A549 (cell line): ENCODE measurements around the gene GULP1. TPM values are rescaled to one million over a fixed set of nuclear protein-coding genes. Genes with fewer than 3 reads are reported as not detected.

ENCODE experiments used
- ATAC-seq, 2 experiments: fragments of 200-7000 bp in 1 of 2; fragments of >200 bp in 1 of 2; cut with Nextera tagmentation in 1 of 2; cut with Tn5 transposase in 1 of 2; 3 replicates each; pipeline versions ENCODE4 v1.8.0 to v1.9.1; 2018 to 2020; ENCODE audit warnings: mild to moderate bottlenecking in 1 of 2, moderate library complexity in 1 of 2
- CTCF ChIA-PET: fragments of 300-600 bp; sonication (Branson Sonifier 250); formaldehyde crosslinking; extraction: SDS; loops from one replicate; lab custom pipeline; 2021; ENCODE audit warnings: antibody characterized with exemption, inconsistent platforms; lab: Yijun Ruan, JAX
- POLR2A ChIA-PET: fragments of 350-600 bp; formaldehyde crosslinking; extraction: SDS; loops from one replicate; lab custom pipeline; 2021; ENCODE audit warnings: antibody characterized with exemption, inconsistent platforms; lab: Yijun Ruan, JAX
- DNase-seq, 2 experiments: peaks; one replicate each; pipeline versions ENCODE4 v3.0.0 to v3.0.0-alpha.2; 2011 to 2016; ENCODE audit warnings: low read depth in 1 of 2, low spot score in 1 of 2
- FAIRE-seq: peaks from 2 replicates; lab custom pipeline; 2011; peaks lifted over from hg19 to GRCh38; lab: Jason Lieb, UNC
- H3K27ac ChIP-seq, 2 experiments: fragments of >200 bp; sonication (Bioruptor Twin); formaldehyde crosslinking; 3 replicates each; pipeline ENCODE4 v1.5.1; 2016 to 2017
- H3K4me1 ChIP-seq: fragments of >200 bp; sonication (Bioruptor Twin); formaldehyde crosslinking; 3 replicates; pipeline ENCODE4 v1.6.1; 2016
- H3K4me2 ChIP-seq: fragments of >200 bp; sonication (Bioruptor Twin); formaldehyde crosslinking; 3 replicates; pipeline ENCODE4 v1.6.1; 2016
- H3K4me3 ChIP-seq: fragments of >200 bp; sonication (Bioruptor Twin); formaldehyde crosslinking; 3 replicates; pipeline ENCODE4 v1.5.1; 2016
- H3K9me3 ChIP-seq: fragments of >200 bp; sonication (Bioruptor Twin); formaldehyde crosslinking; 3 replicates; pipeline ENCODE4 v1.6.1; 2016
- BHLHE40 ChIP-seq: IDR thresholded peaks from 2 replicates; pipeline ENCODE4 v1.6.1; 2012; ENCODE audit warnings: low read depth, low read length, inconsistent platforms
- CBX2 ChIP-seq: fragments of 200-600 bp; sonication (generic); IDR thresholded peaks from 2 replicates; pipeline ENCODE4 v1.6.1; 2016; ENCODE audit warnings: low read depth, mild to moderate bottlenecking, borderline replicate concordance
- CTCF ChIP-seq: fragments of >200 bp; sonication (Bioruptor Twin); formaldehyde crosslinking; IDR thresholded peaks from 3 replicates; pipeline ENCODE4 v1.5.1; 2016
- E2F6 ChIP-seq: IDR thresholded peaks from 2 replicates; pipeline ENCODE4 v1.6.1; 2012; ENCODE audit warnings: low read depth, borderline replicate concordance
- EHF ChIP-seq: fragments of 250-450 bp; sonication (Bioruptor Pico); IDR thresholded peaks from 2 replicates; pipeline ENCODE4 v1.5.0; 2020; ENCODE audit warnings: mild to moderate bottlenecking
- FOSB ChIP-seq: fragments of 250-450 bp; sonication (Bioruptor Pico); IDR thresholded peaks from 2 replicates; pipeline ENCODE4 v1.5.0; 2020; ENCODE audit warnings: mild to moderate bottlenecking, moderate library complexity
- HES2 ChIP-seq: fragments of >200 bp; sonication (Bioruptor Twin); formaldehyde crosslinking; IDR thresholded peaks from 2 replicates; pipeline ENCODE4 v1.6.1; 2016
- HEYL ChIP-seq: fragments of 250-450 bp; sonication (Bioruptor Pico); IDR thresholded peaks from 2 replicates; pipeline ENCODE4 v1.8.0; 2021; ENCODE audit warnings: mild to moderate bottlenecking, moderate library complexity
- HMGXB4 ChIP-seq: fragments of 250-450 bp; sonication (Bioruptor Pico); IDR thresholded peaks from 2 replicates; pipeline ENCODE4 v1.5.0; 2021; ENCODE audit warnings: mild to moderate bottlenecking, moderate library complexity, borderline replicate concordance
- HOXB13 ChIP-seq: fragments of 250-450 bp; sonication (Bioruptor Pico); IDR thresholded peaks from 2 replicates; pipeline ENCODE4 v1.5.0; 2020; ENCODE audit warnings: low read depth, mild to moderate bottlenecking, moderate library complexity
- MYC ChIP-seq: IDR thresholded peaks from 2 replicates; pipeline ENCODE4 v1.6.1; 2012; ENCODE audit warnings: mild to moderate bottlenecking, inconsistent platforms, low read length, improper control_type of control experiment, borderline replicate concordance
- PBX3 ChIP-seq: IDR thresholded peaks from 2 replicates; pipeline ENCODE4 v1.6.1; 2012
- PHF8 ChIP-seq: fragments of 200-600 bp; sonication (generic); IDR thresholded peaks from 2 replicates; pipeline ENCODE4 v1.6.1; 2016; ENCODE audit warnings: low read depth, mild to moderate bottlenecking, antibody characterized with exemption, moderate library complexity, borderline replicate concordance
- RAD21 ChIP-seq, 2 experiments: fragments of >200 bp in 1 of 2; sonication (Bioruptor Twin) in 1 of 2; formaldehyde crosslinking in 1 of 2; IDR thresholded peaks in 1 of 2; conservative IDR thresholded peaks in 1 of 2; 2 replicates in 1 of 2; 3 replicates in 1 of 2; pipeline ENCODE4 v1.6.1; 2012 to 2018; ENCODE audit warnings: inconsistent platforms in 1 of 2
- RCOR1 ChIP-seq: fragments of 150-350 bp; IDR thresholded peaks from 2 replicates; pipeline ENCODE4 v1.6.1; 2014; ENCODE audit warnings: antibody characterized with exemption, low read length, low read depth
- REST ChIP-seq: fragments of 200-600 bp; sonication (generic); IDR thresholded peaks from 2 replicates; pipeline ENCODE4 v1.6.1; 2016; ENCODE audit warnings: antibody characterized with exemption, mild to moderate bottlenecking, moderate library complexity
- RFX5 ChIP-seq: fragments of 450-650 bp; IDR thresholded peaks from 2 replicates; pipeline ENCODE4 v1.7.1; 2014; ENCODE audit warnings: antibody characterized with exemption, mild to moderate bottlenecking, moderate library complexity
- RNF2 ChIP-seq: fragments of 200-600 bp; sonication (generic); IDR thresholded peaks from 2 replicates; pipeline ENCODE4 v1.6.1; 2016; ENCODE audit warnings: low read depth, mild to moderate bottlenecking, antibody characterized with exemption, moderate library complexity, borderline replicate concordance
- SMC3 ChIP-seq: fragments of >200 bp; sonication (Bioruptor Twin); formaldehyde crosslinking; IDR thresholded peaks from 3 replicates; pipeline ENCODE4 v1.6.1; 2018; ENCODE audit warnings: inconsistent platforms
- USF2 ChIP-seq: fragments of 450-650 bp; IDR thresholded peaks from 2 replicates; pipeline ENCODE4 v1.6.1; 2014; ENCODE audit warnings: antibody characterized with exemption
- ZSCAN20 ChIP-seq: fragments of 250-450 bp; sonication (Bioruptor Pico); IDR thresholded peaks from 2 replicates; pipeline ENCODE4 v1.8.0; 2022; ENCODE audit warnings: mild to moderate bottlenecking, moderate library complexity
- WGBS: methylation state at CpG from one replicate; pipeline ENCODE4 v1.1.6; 2017; ENCODE audit errors: missing lambda C conversion rate; 5-methylcytosine and 5-hydroxymethylcytosine counted together
- polyA plus RNA-seq, 4 experiments: library from polyadenylated mRNA; depleted of rRNA in 3 of 4; stranded (reverse); fragments of >200 nt; fragmentation: RNase III in 1 of 4; extraction: RNeasy Plus Mini Kit Qiagen cat#74134 plus additional on column Dnase treatment in 1 of 4; gene quantifications; 2 replicates in 3 of 4; 3 replicates in 1 of 4; pipeline ENCODE4 v1.2.3, GENCODE V29; 2011 to 2017

The GULP1 gene
- polyA plus RNA-seq, 2 of the 4 experiments (the other 2 are of a cell fraction) = 30.7 to 89.2 TPM

- Histone ChIP-seq H3K4me3 (no peak overlapping the region), H3K9me3 (no peaks in the 10 kb centered on the region), H3K4me2 (no peak overlapping the region), H3K27ac (no peak overlapping the region), H3K4me1 (peaks cover 4% of the 10 kb centered on the region; the same call in 1 of the 3 replicates)
- WGBS = 69% methylated on average over 3 of the region's 3 CpGs
- no peak for ATAC-seq
- ChIA-PET POLR2A (no interaction called here), CTCF (no interaction called here)
- DNase-seq = no peak
- FAIRE-seq = no peak
- TF ChIP-seq FOSB (no peak), CBX2 (no peak), MYC (no peak), EHF (CRISPR knock-in tag) (no peak), HES2 (no peak), REST (no peak), HEYL (CRISPR knock-in tag) (no peak), SMC3 (no peak), RFX5 (no peak), RCOR1 (no peak), HOXB13 (CRISPR knock-in tag) (no peak)
Measured at GRCh38 chr2:188345831-188346458, 54.3 kb downstream of the GULP1 start.

- DNase-seq (no peak), FAIRE-seq (no peak), ATAC-seq (no peak)
- ChIA-PET POLR2A (no interaction called here), CTCF (no interaction called here)
- peaks cover 4% of the 10 kb centered on the region; the same call in 1 of the 3 replicates for H3K4me1 ChIP-seq
- no peaks in the 10 kb centered on the region for H3K9me3 ChIP-seq
- no peak overlapping the region for H3K4me3 ChIP-seq
- TF ChIP-seq REST (no peak), E2F6 (no peak), ZSCAN20 (no peak), CTCF (no peak), HMGXB4 (CRISPR knock-in tag) (no peak), RAD21 (conservative IDR thresholded peaks at IDR 0.05 in 1 of 2, IDR thresholded peaks at IDR 0.05 in 1 of 2) (no peak), USF2 (no peak), HEYL (CRISPR knock-in tag) (no peak), RNF2 (no peak), BHLHE40 (no peak), PHF8 (no peak), PBX3 (no peak)
- WGBS = 94% methylated on average over 1 of the region's 1 CpG
- no peak overlapping the region for H3K27ac ChIP-seq
- H3K4me2 ChIP-seq = no peak overlapping the region
Measured at GRCh38 chr2:188349019-188349418, 57.3 kb downstream of the GULP1 start.
